ENCODE results near the gene KLF16. TPM values are rescaled to one million over a fixed set of nuclear protein-coding genes. Genes with fewer than 3 reads are reported as not detected.

The KLF16 gene
- total RNA-seq, 1 donor from 2014 or later = 6.4 TPM

DNA sequence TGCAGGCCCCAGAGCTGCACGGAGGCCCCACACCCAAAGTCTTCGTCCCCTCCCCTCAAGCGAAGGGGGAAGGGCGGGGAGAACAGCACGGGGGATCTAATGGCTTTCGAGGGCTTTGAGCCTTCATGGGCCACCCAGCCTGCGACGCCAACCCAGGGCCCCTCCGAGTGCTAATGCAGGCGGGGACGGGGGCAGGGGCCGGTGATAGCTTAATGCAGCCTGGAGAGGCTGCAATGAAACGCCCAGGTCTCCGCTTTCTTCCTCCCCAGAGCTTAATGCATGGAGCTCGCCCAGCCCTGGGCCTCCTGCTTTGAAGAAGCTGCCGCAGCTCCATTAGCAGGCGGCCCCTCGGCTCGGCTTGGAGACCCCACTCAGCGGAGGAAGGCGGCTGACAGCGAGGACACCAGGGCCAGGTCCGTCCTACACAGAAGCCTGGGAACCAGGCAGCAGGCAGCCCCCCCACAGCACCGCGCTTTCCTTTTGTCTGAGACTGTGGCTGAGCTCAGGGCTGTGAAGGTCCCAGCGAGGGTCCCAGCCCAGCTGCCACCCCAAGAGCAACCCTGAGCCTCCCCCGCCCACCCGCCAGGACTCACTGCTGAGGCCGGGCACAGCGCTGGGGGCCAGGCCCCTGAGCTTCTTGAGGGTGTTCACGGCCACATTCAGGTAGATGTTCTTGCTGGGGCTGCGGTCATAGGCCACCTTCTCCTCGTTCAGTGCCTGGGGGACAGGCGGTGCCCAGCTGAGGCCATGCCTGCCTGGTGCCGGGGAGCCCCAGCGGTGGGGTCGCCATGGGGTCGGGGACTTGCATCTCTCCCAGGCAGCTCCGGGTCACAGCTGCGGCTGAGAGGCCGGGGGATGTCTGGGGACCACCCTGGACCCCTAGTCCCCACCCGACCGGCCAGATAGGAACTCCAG is 43.8 kb downstream of the KLF16 start:
- Histone ChIP-seq H3K9me3 (replicated peaks) (no peaks in the 10 kb centered on the region), H3K4me1 (peaks cover 8% of the 10 kb centered on the region), H3K27me3 (ENCODE audit: low read depth) (no peaks in the 10 kb centered on the region), H3K4me3 (no peak overlapping the region), H3K27ac (replicated peaks) (no peak overlapping the region), H3K36me3 (peaks cover 99% of the 10 kb centered on the region)
- TF ChIP-seq, protein P1, sequence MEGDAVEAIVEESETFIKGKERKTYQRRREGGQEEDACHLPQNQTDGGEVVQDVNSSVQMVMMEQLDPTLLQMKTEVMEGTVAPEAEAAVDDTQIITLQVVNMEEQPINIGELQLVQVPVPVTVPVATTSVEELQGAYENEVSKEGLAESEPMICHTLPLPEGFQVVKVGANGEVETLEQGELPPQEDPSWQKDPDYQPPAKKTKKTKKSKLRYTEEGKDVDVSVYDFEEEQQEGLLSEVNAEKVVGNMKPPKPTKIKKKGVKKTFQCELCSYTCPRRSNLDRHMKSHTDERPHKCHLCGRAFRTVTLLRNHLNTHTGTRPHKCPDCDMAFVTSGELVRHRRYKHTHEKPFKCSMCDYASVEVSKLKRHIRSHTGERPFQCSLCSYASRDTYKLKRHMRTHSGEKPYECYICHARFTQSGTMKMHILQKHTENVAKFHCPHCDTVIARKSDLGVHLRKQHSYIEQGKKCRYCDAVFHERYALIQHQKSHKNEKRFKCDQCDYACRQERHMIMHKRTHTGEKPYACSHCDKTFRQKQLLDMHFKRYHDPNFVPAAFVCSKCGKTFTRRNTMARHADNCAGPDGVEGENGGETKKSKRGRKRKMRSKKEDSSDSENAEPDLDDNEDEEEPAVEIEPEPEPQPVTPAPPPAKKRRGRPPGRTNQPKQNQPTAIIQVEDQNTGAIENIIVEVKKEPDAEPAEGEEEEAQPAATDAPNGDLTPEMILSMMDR (IDR thresholded peaks at IDR 0.05; ENCODE audit: borderline replicate concordance) = no peak
- intact Hi-C loops (cut with micrococcal nuclease) = no loop called here
- DNase-seq = peak; percentile 15

DNA sequence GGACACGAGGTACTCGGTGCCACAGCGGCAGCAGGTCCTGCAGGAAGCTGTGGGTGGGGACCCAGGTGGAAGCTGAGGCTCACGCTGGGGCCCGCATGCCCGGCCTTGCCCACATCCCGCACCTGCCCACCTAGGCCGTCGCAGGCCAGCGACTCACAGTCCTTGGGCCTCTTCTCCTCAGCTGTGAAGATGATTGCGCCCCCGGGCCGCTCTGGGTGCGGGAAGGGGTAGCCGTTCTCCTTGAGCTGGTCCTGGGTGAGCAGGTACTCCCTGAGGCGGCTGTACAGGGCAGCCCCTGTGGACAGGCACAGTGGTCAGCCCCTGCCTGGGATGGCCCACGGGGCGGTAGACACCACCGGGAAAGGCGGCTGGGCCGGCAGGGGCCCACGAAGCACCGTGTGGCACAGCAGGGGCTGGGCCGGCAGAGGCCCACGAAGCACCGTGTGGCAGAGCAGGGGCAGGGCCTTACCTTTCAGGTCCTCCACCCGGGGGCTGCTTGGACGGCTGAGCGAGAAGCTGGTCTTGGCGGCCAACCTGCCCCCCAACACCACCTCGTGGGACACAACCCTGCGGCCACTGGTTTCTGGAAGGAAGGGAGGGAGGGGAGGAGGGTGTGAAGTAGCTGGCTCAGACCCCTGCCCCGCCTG is 44.7 kb downstream of the KLF16 start:
- intact Hi-C loops (cut with micrococcal nuclease) = no loop called here
- Histone ChIP-seq H3K9me3 (replicated peaks) (no peaks in the 10 kb centered on the region), H3K27me3 (ENCODE audit: low read depth) (no peaks in the 10 kb centered on the region), H3K4me3 (no peak overlapping the region), H3K4me1 (peaks cover 8% of the 10 kb centered on the region), H3K27ac (replicated peaks) (no peak overlapping the region), H3K36me3 (peaks cover 90% of the 10 kb centered on the region)
- TF ChIP-seq, protein P1 (IDR thresholded peaks at IDR 0.05; ENCODE audit: borderline replicate concordance) = no peak
- DNase-seq = no peak

DNA sequence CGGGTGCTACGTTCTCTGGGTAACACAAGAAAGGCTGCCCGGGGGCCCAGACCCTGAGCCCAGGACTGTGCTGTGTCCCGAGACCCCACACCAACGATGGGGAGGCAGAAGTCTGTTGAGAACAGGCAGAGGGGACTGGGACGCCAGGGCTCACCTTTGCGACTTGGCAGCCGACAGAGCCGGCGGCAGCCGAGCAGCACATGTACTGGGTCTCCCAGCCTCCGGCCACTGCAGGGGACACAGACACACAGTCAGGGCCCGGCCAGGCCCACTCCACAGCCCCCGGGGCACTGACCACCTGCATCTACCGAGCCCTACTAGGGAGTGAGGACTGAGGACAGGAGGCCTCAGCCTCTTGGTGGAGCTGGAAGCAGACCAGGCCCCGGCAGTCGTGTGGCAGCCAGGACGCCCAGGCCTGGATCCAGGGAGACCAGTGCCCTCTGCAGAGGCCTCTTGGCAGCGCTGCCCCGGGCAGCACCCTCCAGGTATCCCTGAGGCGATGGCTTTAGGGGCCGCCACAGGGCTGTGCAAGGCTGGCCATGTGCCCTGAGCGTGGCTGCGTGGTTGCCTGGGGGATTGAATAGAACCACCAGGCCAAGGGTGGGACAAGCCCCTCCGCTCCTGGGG is 45.7 kb downstream of the KLF16 start:
- Histone ChIP-seq H3K9me3 (replicated peaks) (no peaks in the 10 kb centered on the region), H3K27ac (replicated peaks) (no peak overlapping the region), H3K4me1 (peaks cover 16% of the 10 kb centered on the region), H3K36me3 (peaks cover 79% of the 10 kb centered on the region), H3K4me3 (no peak overlapping the region), H3K27me3 (ENCODE audit: low read depth) (no peaks in the 10 kb centered on the region)
- TF ChIP-seq, protein P1 (IDR thresholded peaks at IDR 0.05; ENCODE audit: borderline replicate concordance) = no peak
- DNase-seq = peak; percentile 45
- intact Hi-C loops (cut with micrococcal nuclease) = no loop called here

DNA sequence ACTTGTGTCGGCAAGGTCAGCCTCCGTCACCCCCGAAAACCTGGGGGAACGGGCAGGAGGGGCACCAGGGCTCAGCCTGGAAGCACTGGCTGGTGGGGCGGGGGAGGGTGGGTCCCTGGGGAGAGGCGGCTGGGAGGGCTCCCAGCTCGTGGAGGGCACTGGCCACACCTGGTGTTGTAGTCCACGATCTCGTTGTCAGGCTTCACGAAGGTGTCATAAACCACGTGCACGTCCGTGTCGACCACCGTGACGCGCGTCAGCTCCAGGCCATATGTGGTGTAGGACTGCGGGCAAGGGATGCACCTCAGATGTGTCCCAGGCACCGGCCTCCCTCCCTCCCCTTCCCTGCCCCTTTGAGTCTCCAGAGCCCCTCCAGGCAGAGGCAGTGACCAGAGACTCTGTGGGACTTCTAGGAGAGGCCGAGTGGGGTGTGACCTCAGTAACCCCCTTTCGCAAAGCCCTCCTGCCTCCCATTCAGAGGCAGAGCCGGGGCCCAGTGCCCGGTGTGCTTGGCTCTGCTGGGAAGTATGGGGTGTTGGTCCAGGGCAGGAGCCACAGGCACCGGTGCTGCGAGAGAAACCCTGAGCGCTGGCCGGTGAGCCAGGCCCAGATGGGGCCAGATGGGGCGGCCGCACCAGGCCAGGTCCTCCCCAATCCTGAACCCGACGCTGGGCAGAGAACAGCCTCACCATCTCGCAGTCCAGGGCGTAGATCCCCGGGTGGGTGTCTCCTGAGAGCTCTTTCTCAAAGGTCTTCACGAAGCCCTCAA is 46.7 kb downstream of the KLF16 start:
- DNase-seq = no peak
- H3K4me1 ChIP-seq = peaks cover 25% of the 10 kb centered on the region
- TF ChIP-seq, protein P1 (IDR thresholded peaks at IDR 0.05; ENCODE audit: borderline replicate concordance) = no peak
- no peak overlapping the region for H3K27ac ChIP-seq (replicated peaks)
- intact Hi-C loops (cut with micrococcal nuclease) = no loop called here
- H3K36me3 ChIP-seq = peaks cover 70% of the 10 kb centered on the region
- H3K9me3 ChIP-seq (replicated peaks) = no peaks in the 10 kb centered on the region
- H3K27me3 ChIP-seq (ENCODE audit: low read depth) = no peaks in the 10 kb centered on the region
- no peak overlapping the region for H3K4me3 ChIP-seq
